GM06990 (cell line): ENCODE results near the gene KPNA1.

ENCODE experiments used
- DNase-seq: peaks from one replicate; pipeline ENCODE4 v3.0.0-alpha.2; 2011; ENCODE audit not compliant: insufficient read length; ENCODE audit errors: extremely low read depth
- H3K27me3 ChIP-seq: replicated peaks from 2 replicates; pipeline ENCODE4 v1.6.0; 2011; ENCODE audit warnings: low read length; ENCODE audit not compliant: control insufficient read depth, insufficient read depth
- H3K36me3 ChIP-seq: 2 replicates; pipeline ENCODE4 v1.5.1; 2011; ENCODE audit warnings: low read length; ENCODE audit not compliant: control insufficient read depth, insufficient read depth
- H3K4me3 ChIP-seq: replicated peaks from 2 replicates; pipeline ENCODE4 v1.5.1; 2011; ENCODE audit warnings: low read depth, mild to moderate bottlenecking, control low read depth, low read length
- CTCF ChIP-seq: IDR thresholded peaks from 2 replicates; pipeline ENCODE4 v1.5.1; 2011; ENCODE audit warnings: low read length, control low read depth, mild to moderate bottlenecking, inconsistent platforms; ENCODE audit not compliant: insufficient read depth, poor library complexity, severe bottlenecking

KPNA1 gene

GRCh38 chr3:122488262-122488973, 26.3 kb downstream of the KPNA1 start:
- DNase-seq: no peak
- Histone ChIP-seq H3K27me3 (no peaks in the 10 kb centered on the region), H3K36me3 (peaks cover 3% of the 10 kb centered on the region), H3K4me3 (no peak overlapping the region)
- no peak for TF ChIP-seq CTCF

GRCh38 chr3:122484985-122485384, 29.8 kb downstream of the KPNA1 start:
- TF ChIP-seq CTCF: no peak
- DNase-seq: no peak
- Histone ChIP-seq H3K4me3 (no peak overlapping the region), H3K36me3 (no peaks in the 10 kb centered on the region), H3K27me3 (no peaks in the 10 kb centered on the region)

GRCh38 chr3:122481390-122481789, 33.3 kb downstream of the KPNA1 start:
- H3K27me3 ChIP-seq: no peaks in the 10 kb centered on the region
- no peak for DNase-seq
- no peak overlapping the region for H3K4me3 ChIP-seq
- no peaks in the 10 kb centered on the region for H3K36me3 ChIP-seq
- no peak for TF ChIP-seq CTCF

- no peaks in the 10 kb centered on the region for H3K36me3 ChIP-seq
- no peak overlapping the region for H3K4me3 ChIP-seq
- TF ChIP-seq CTCF: no peak
- no peak for DNase-seq
- H3K27me3 ChIP-seq: no peaks in the 10 kb centered on the region
Observed at GRCh38 chr3:122476532-122476931, 38.2 kb downstream of the KPNA1 start.

GRCh38 chr3:122475316-122475715, 39.4 kb downstream of the KPNA1 start:
- TF ChIP-seq CTCF: no peak
- no peak for DNase-seq
- Histone ChIP-seq H3K27me3 (no peaks in the 10 kb centered on the region), H3K4me3 (no peak overlapping the region), H3K36me3 (no peaks in the 10 kb centered on the region)

- no peak overlapping the region for H3K4me3 ChIP-seq
- H3K36me3 ChIP-seq: no peaks in the 10 kb centered on the region; the same call in 1 of the 2 replicates
- TF ChIP-seq CTCF: no peak
- no peaks in the 10 kb centered on the region for H3K27me3 ChIP-seq
- DNase-seq: no peak
Observed at GRCh38 chr3:122469659-122470058, 45.1 kb downstream of the KPNA1 start.
